Cardiac muscle cell (in vitro differentiated cells and primary cell): ENCODE data around the gene CAMSAP1. TPM values are rescaled to one million over a fixed set of nuclear protein-coding genes. Genes with fewer than 3 reads are reported as not detected.

ENCODE experiments used
- DNase-seq, 2 donors: peaks; one replicate each; pipeline versions ENCODE4 v3.0.0 to v3.0.0-alpha.2; 2010 to 2017; ENCODE audit warnings: low read depth in 1 of 2, low spot score in 1 of 2
- H3K27ac ChIP-seq: fragments of 200-600 bp; sonication (generic); 2 replicates; pipeline ENCODE4 v1.5.1; 2016
- H3K27me3 ChIP-seq: fragments of 200-600 bp; sonication (generic); 2 replicates; pipeline ENCODE4 v1.6.0; 2016; ENCODE audit warnings: control low read depth
- H3K36me3 ChIP-seq: fragments of 200-600 bp; sonication (generic); 2 replicates; pipeline ENCODE4 v1.5.1; 2016; ENCODE audit warnings: control low read depth
- H3K4me1 ChIP-seq: fragments of 200-600 bp; sonication (generic); 2 replicates; pipeline ENCODE4 v1.8.1; 2017; ENCODE audit warnings: low read depth, mild to moderate bottlenecking, mixed run types
- H3K4me3 ChIP-seq: fragments of 200-600 bp; sonication (generic); 2 replicates; pipeline ENCODE4 v1.5.1; 2016; ENCODE audit warnings: mild to moderate bottlenecking
- H3K9me3 ChIP-seq: fragments of 200-600 bp; sonication (generic); 2 replicates; pipeline ENCODE4 v1.5.1; 2017; ENCODE audit warnings: low read depth, mild to moderate bottlenecking, control low read depth
- polyA plus RNA-seq: library from polyadenylated mRNA; unstranded; fragments of >200 nt; fragmentation: Nextera tagmentation; extraction: Ambion mirVana; gene quantifications from 2 replicates; pipeline ENCODE4 v1.2.1, GENCODE V29; 2016
- total RNA-seq: library from RNA; depleted of rRNA; stranded (reverse); fragments of >200 nt; gene quantifications from 2 replicates; pipeline ENCODE4 v1.2.3, GENCODE V29; 2016
- TF ChIP-seq, protein P1 (sequence below): IDR thresholded peaks from 2 replicates; pipeline ENCODE4 v1.5.1; 2012; ENCODE audit warnings: low read depth, mild to moderate bottlenecking, low read length

The CAMSAP1 gene
- total and polyA plus RNA-seq, 2 experiments from 2014 or later, result 7.8 to 64.1 TPM

DNA sequence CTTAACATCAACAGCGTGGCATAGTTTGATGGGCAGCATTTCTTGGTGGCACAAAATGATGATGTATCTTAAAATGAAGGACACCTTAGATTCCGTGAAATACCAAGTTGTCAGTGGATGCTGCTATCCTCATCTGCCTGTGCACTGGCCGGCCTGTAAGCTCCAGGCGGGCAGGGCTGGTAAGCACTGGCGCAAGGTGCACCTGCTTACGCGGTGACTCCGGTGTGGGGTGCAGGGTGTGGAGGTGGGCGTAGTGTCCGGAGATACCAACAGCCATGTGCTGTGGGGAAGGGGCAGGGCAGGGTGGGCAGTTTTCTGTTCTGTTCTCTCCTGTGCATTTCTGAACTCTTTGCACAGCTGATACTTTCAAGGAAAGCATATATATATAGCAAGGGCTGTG, 103.9 kb downstream of the CAMSAP1 start:
- no peaks in the 10 kb centered on the region for H3K9me3 ChIP-seq
- H3K27me3 ChIP-seq, result no peaks in the 10 kb centered on the region
- DNase-seq, result no peak
- no peaks in the 10 kb centered on the region for H3K36me3 ChIP-seq
- no peaks in the 10 kb centered on the region for H3K4me1 ChIP-seq
- TF ChIP-seq, protein P1, sequence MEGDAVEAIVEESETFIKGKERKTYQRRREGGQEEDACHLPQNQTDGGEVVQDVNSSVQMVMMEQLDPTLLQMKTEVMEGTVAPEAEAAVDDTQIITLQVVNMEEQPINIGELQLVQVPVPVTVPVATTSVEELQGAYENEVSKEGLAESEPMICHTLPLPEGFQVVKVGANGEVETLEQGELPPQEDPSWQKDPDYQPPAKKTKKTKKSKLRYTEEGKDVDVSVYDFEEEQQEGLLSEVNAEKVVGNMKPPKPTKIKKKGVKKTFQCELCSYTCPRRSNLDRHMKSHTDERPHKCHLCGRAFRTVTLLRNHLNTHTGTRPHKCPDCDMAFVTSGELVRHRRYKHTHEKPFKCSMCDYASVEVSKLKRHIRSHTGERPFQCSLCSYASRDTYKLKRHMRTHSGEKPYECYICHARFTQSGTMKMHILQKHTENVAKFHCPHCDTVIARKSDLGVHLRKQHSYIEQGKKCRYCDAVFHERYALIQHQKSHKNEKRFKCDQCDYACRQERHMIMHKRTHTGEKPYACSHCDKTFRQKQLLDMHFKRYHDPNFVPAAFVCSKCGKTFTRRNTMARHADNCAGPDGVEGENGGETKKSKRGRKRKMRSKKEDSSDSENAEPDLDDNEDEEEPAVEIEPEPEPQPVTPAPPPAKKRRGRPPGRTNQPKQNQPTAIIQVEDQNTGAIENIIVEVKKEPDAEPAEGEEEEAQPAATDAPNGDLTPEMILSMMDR, result no peak
- H3K27ac ChIP-seq, result no peak overlapping the region
- H3K4me3 ChIP-seq, result no peak overlapping the region

DNA sequence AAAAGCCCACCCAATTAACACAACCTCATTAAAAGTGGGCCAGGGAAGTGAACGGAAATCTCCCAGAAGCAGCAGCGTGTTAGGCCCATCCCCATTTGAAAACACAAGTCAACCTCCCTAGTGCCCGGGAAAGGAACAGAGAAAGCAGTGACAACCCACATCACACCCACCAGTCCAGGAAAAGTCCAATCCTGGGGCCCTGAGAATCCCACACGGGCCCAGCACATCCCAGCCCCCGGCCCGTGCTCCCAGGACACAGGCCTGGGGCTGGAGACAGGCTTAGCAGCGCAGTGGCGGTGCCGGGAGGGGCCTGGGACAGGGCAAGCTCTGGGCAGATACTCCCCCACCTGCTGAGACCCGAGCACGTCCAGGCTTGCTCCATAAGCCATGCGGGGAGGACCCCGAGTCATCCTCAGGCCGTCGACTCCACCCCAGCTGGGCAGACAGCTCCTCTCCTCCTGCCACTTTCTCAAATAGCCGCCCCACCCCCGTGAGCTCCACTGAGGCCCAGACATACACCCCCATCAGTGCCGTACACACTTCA, 104.4 kb downstream of the CAMSAP1 start:
- H3K27ac ChIP-seq, result no peak overlapping the region
- TF ChIP-seq, protein P1, result no peak
- no peak overlapping the region for H3K4me3 ChIP-seq
- no peaks in the 10 kb centered on the region for H3K4me1 ChIP-seq
- H3K9me3 ChIP-seq, result no peaks in the 10 kb centered on the region
- no peaks in the 10 kb centered on the region for H3K27me3 ChIP-seq
- no peaks in the 10 kb centered on the region for H3K36me3 ChIP-seq
- DNase-seq, result no peak

GRCh38 chr9:135801070-135801469, 106.3 kb downstream of the CAMSAP1 start:
- Histone ChIP-seq H3K27ac (no peak overlapping the region), H3K9me3 (no peaks in the 10 kb centered on the region), H3K36me3 (no peaks in the 10 kb centered on the region), H3K27me3 (no peaks in the 10 kb centered on the region), H3K4me3 (no peak overlapping the region), H3K4me1 (no peaks in the 10 kb centered on the region)
- no peak for DNase-seq
- TF ChIP-seq, protein P1, result no peak

- TF ChIP-seq, protein P1, result no peak
- Histone ChIP-seq H3K9me3 (no peaks in the 10 kb centered on the region), H3K27me3 (no peaks in the 10 kb centered on the region), H3K36me3 (no peaks in the 10 kb centered on the region), H3K27ac (no peak overlapping the region), H3K4me3 (no peak overlapping the region), H3K4me1 (no peaks in the 10 kb centered on the region)
- no peak for DNase-seq
These were observed 108.1 kb downstream of the CAMSAP1 start for GRCh38 chr9:135799261-135799660.

- no peaks in the 10 kb centered on the region for H3K9me3 ChIP-seq
- H3K27me3 ChIP-seq, result no peaks in the 10 kb centered on the region
- no peak overlapping the region for H3K4me3 ChIP-seq
- no peaks in the 10 kb centered on the region for H3K36me3 ChIP-seq
- no peaks in the 10 kb centered on the region for H3K4me1 ChIP-seq
- H3K27ac ChIP-seq, result no peak overlapping the region
- TF ChIP-seq, protein P1, result no peak
- DNase-seq, result no peak
These were observed 109.1 kb downstream of the CAMSAP1 start for GRCh38 chr9:135798263-135798585.
